NCI-H526 (cell line): ENCODE results near the gene TMEM43.

Experiments used
- DNase-seq, 2 experiments: peaks; one replicate each; lab custom pipeline; 2025; lab: John Stamatoyannopoulos, UW

TMEM43 gene

GRCh38 chr3:14178247-14179113 lies 53.6 kb downstream of the TMEM43 start, which contains the start of the genes LSM3 and XPC:
Gene LSM3, plus strand, starts transcription at chr3:14178817. Its CDS starts 44 bp downstream, at chr3:14178861.
Gene XPC, minus strand, starts transcription at chr3:14178601. Its CDS starts 33 bp downstream, at chr3:14178568.
- DNase-seq, result peak; percentile 97

- DNase-seq, result no peak
These were observed 54.2 kb downstream of the TMEM43 start for GRCh38 chr3:14179114-14179465.

GRCh38 chr3:14179795-14180194 lies 54.9 kb downstream of the TMEM43 start:
- DNase-seq, result no peak

- no peak for DNase-seq
These were observed 56.4 kb downstream of the TMEM43 start for GRCh38 chr3:14181253-14181652.

DNA sequence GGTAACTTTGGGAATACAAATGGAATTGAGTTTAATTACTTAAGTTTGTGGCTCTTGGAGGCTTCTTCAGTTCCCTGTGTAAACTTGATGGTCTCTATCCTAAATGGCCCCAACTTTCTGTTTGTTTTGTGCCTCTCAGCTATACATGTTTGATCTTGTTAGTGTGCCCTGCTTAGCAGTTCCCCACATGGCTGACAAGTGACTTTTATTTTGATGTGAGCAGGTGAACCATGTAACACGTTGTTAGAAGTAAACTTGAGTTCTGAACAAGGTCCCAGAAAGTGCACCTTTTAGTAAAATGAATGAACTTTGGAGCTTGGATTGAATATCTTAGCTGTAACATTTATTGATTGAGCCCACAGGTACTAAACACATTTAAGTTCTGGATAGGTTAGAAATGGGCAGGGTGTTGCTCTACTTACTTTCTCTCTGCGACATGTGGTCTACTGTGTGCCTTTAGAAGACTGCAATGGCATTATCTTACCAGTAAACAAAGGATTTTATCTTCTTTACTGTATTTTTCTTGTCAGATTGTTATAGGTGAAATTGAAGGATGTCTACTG lies 58.2 kb downstream of the TMEM43 start:
- no peak for DNase-seq

- DNase-seq, result no peak
These were observed 62.1 kb downstream of the TMEM43 start for GRCh38 chr3:14186854-14187458.

GRCh38 chr3:14188041-14188754 lies 63.3 kb downstream of the TMEM43 start:
- no peak for DNase-seq
